ENCODE results near the gene NUDT16L1.

- TF ChIP-seq CTCF (IDR thresholded peaks at IDR 0.05; ENCODE audit: insufficient read depth, low read length), result no peak
- TF ChIP-seq POLR2AphosphoS5 (IDR thresholded peaks at IDR 0.05; ENCODE audit: low read depth), result no peak
Observed at GRCh38 chr16:4646773-4647643, 46.4 kb upstream of the NUDT16L1 start.
